OCI-LY1 (cell line): Measurements from ENCODE around the gene PHACTR4.
"Not testable (repeated sequence)": the region's sequence is repeated elsewhere in the genome, so short reads cannot be mapped to it uniquely, and the experiment has no call there.

Source experiments
- H2AFZ ChIP-seq: fragments of 200-600 bp; sonication (generic), shearing (Covaris generic); 2 replicates; pipeline ENCODE4 v1.6.0; 2014; ENCODE audit warnings: antibody characterized with exemption, mild to moderate bottlenecking, low read length
- H3F3A ChIP-seq: fragments of 200-600 bp; sonication (generic), shearing (Covaris generic); 2 replicates; pipeline ENCODE4 v1.6.0; 2014; ENCODE audit warnings: mild to moderate bottlenecking, antibody characterized with exemption, low read length, moderate library complexity; ENCODE audit not compliant: insufficient read depth
- H3K27ac ChIP-seq: fragments of 200-600 bp; sonication (generic); 2 replicates; pipeline ENCODE4 v1.5.1; 2014; ENCODE audit warnings: low read length, mixed run types, mild to moderate bottlenecking, low read depth; ENCODE audit not compliant: poor library complexity, severe bottlenecking
- H3K27me3 ChIP-seq: fragments of 200-600 bp; sonication (generic); 2 replicates; pipeline ENCODE4 v1.6.0; 2014; ENCODE audit warnings: antibody characterized with exemption, mild to moderate bottlenecking, low read length, moderate library complexity; ENCODE audit not compliant: insufficient read depth
- H3K36me3 ChIP-seq: fragments of 200-600 bp; sonication (generic); 2 replicates; pipeline ENCODE4 v1.6.1; 2014; ENCODE audit warnings: mild to moderate bottlenecking, antibody characterized with exemption, low read length, moderate library complexity, mixed read lengths; ENCODE audit not compliant: insufficient read depth
- H3K4me1 ChIP-seq: fragments of 200-600 bp; sonication (generic); 2 replicates; pipeline ENCODE4 v1.5.1; 2014; ENCODE audit warnings: mild to moderate bottlenecking, low read length, moderate library complexity; ENCODE audit not compliant: insufficient read depth, severe bottlenecking
- H3K4me2 ChIP-seq: fragments of 200-600 bp; sonication (generic), shearing (Covaris generic); 2 replicates; pipeline ENCODE4 v1.6.1; 2014; ENCODE audit warnings: low read length
- H3K4me3 ChIP-seq: fragments of 200-600 bp; sonication (generic); 2 replicates; pipeline ENCODE4 v1.5.1; 2014; ENCODE audit warnings: low read length, low read depth, mild to moderate bottlenecking, mixed read lengths; ENCODE audit not compliant: poor library complexity, severe bottlenecking
- H3K79me2 ChIP-seq: fragments of 200-600 bp; shearing (Covaris generic); 2 replicates; pipeline ENCODE4 v1.6.1; 2016; ENCODE audit warnings: mixed run types, low read length, mixed read lengths; ENCODE audit not compliant: insufficient read depth
- H3K9ac ChIP-seq: fragments of 200-600 bp; sonication (generic), shearing (Covaris generic); 2 replicates; pipeline ENCODE4 v1.6.1; 2014; ENCODE audit warnings: mild to moderate bottlenecking, low read length, mixed read lengths
- H3K9me2 ChIP-seq: fragments of 200-600 bp; sonication (generic), shearing (Covaris generic); 2 replicates; pipeline ENCODE4 v1.6.1; 2014; ENCODE audit warnings: low read depth, mild to moderate bottlenecking, low read length, mixed read lengths
- H3K9me3 ChIP-seq: fragments of 200-600 bp; shearing (Covaris generic); 2 replicates; pipeline ENCODE4 v1.6.1; 2014; ENCODE audit warnings: low read length, mixed read lengths
- H4K20me1 ChIP-seq: fragments of 200-600 bp; sonication (generic), shearing (Covaris generic); 2 replicates; pipeline ENCODE4 v1.6.0; 2016; ENCODE audit warnings: mild to moderate bottlenecking, low read length; ENCODE audit not compliant: insufficient read depth
- CTCF ChIP-seq: fragments of 200-600 bp; sonication (generic), shearing (Covaris generic); IDR thresholded peaks from 2 replicates; pipeline ENCODE4 v1.5.1; 2017; ENCODE audit warnings: mild to moderate bottlenecking, antibody characterized with exemption, low read length, moderate library complexity, mixed read lengths
- EZH2 ChIP-seq: fragments of 200-600 bp; sonication (generic), shearing (Covaris generic); IDR thresholded peaks from 2 replicates; pipeline ENCODE4 v1.8.0; 2017; ENCODE audit warnings: borderline replicate concordance, mixed run types, mild to moderate bottlenecking, antibody characterized with exemption, low read length, moderate library complexity, mixed read lengths

Gene PHACTR4

GRCh38 chr1:28326515-28326914 is 43.0 kb upstream of the PHACTR4 start:
- Histone ChIP-seq H3K79me2 (no peaks in the 10 kb centered on the region), H2AFZ (no peak overlapping the region), H3K27ac (peak overlapping the region; percentile 48), H4K20me1 (no peaks in the 10 kb centered on the region), H3K9ac (no peak overlapping the region), H3K27me3 (no peaks in the 10 kb centered on the region), H3K4me1 (peaks cover 30% of the 10 kb centered on the region), H3K9me2 (no peaks in the 10 kb centered on the region), H3F3A (no peaks in the 10 kb centered on the region), H3K36me3 (peaks cover 11% of the 10 kb centered on the region), H3K4me2 (no peak overlapping the region), H3K4me3 (no peak overlapping the region), H3K9me3 (no peaks in the 10 kb centered on the region)
- no peak for TF ChIP-seq EZH2

- H3K9me3 ChIP-seq: no peaks in the 10 kb centered on the region
- H3K27me3 ChIP-seq: no peaks in the 10 kb centered on the region
- no peaks in the 10 kb centered on the region for H3F3A ChIP-seq
- H3K4me3 ChIP-seq: no peak overlapping the region
- H2AFZ ChIP-seq: no peak overlapping the region
- no peaks in the 10 kb centered on the region for H4K20me1 ChIP-seq
- peak overlapping the region; percentile 48 for H3K27ac ChIP-seq
- H3K79me2 ChIP-seq: no peaks in the 10 kb centered on the region
- H3K9ac ChIP-seq: no peak overlapping the region
- peaks cover 15% of the 10 kb centered on the region for H3K36me3 ChIP-seq
- no peak for TF ChIP-seq CTCF
- no peak for TF ChIP-seq EZH2
- peaks cover 30% of the 10 kb centered on the region for H3K4me1 ChIP-seq
- H3K9me2 ChIP-seq: no peaks in the 10 kb centered on the region
- H3K4me2 ChIP-seq: no peak overlapping the region
These were observed 42.6 kb upstream of the PHACTR4 start for GRCh38 chr1:28326984-28327383.

- H3K4me3 ChIP-seq, H3F3A ChIP-seq, H3K27me3 ChIP-seq, H3K4me2 ChIP-seq, H3K9ac ChIP-seq, H3K79me2 ChIP-seq, H2AFZ ChIP-seq, H3K9me2 ChIP-seq, H4K20me1 ChIP-seq, H3K9me3 ChIP-seq: not testable (repeated sequence)
- peaks cover 20% of the 10 kb centered on the region for H3K36me3 ChIP-seq
- H3K4me1 ChIP-seq: peaks cover 30% of the 10 kb centered on the region
- H3K27ac ChIP-seq: peak overlapping the region; percentile 48
These were observed 42.1 kb upstream of the PHACTR4 start for GRCh38 chr1:28327431-28327830.

GRCh38 chr1:28328228-28328648 is 41.3 kb upstream of the PHACTR4 start:
- no peaks in the 10 kb centered on the region for H3K9me2 ChIP-seq
- peak overlapping the region; percentile 79 for H3K4me2 ChIP-seq
- no peaks in the 10 kb centered on the region for H3F3A ChIP-seq
- peak overlapping the region; percentile 48 for H3K27ac ChIP-seq
- no peaks in the 10 kb centered on the region for H4K20me1 ChIP-seq
- H3K4me3 ChIP-seq: peak overlapping the region; percentile 68
- no peaks in the 10 kb centered on the region for H3K79me2 ChIP-seq
- no peaks in the 10 kb centered on the region for H3K27me3 ChIP-seq
- H3K4me1 ChIP-seq: peaks cover 30% of the 10 kb centered on the region
- no peaks in the 10 kb centered on the region for H3K9me3 ChIP-seq
- peaks cover 28% of the 10 kb centered on the region for H3K36me3 ChIP-seq
- H2AFZ ChIP-seq: peak overlapping the region; percentile 4; the same call in 1 of the 2 replicates
- TF ChIP-seq EZH2 (no peak), CTCF (no peak)
- peak overlapping the region; percentile 49 for H3K9ac ChIP-seq
